Measurements from ENCODE around the gene GDAP1L1.

DNA sequence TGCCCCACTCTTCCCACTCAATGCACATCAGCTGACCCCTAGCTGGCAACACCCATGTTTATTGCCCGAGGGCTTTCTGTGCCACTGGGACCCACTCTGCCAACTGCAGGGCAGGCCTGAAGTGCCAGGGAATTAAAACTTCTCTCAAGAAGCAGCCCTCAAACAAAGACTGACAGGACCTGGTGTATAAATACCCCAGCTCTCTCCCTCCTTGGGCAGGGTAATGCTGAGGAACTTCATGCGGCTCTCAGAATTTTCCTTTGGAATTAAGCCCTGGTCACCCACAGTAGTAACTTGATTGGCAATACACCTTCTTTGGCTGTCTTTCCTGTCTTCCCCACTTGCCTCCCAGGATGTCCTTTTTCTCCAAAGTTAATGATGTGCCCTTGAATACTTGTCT, 5.3 kb upstream of the GDAP1L1 start:
- no peak for TF ChIP-seq POLR2AphosphoS5 (IDR thresholded peaks at IDR 0.05; ENCODE audit: insufficient read depth in 1 of 2, low read depth in 1 of 2)
- TF ChIP-seq, protein P1, sequence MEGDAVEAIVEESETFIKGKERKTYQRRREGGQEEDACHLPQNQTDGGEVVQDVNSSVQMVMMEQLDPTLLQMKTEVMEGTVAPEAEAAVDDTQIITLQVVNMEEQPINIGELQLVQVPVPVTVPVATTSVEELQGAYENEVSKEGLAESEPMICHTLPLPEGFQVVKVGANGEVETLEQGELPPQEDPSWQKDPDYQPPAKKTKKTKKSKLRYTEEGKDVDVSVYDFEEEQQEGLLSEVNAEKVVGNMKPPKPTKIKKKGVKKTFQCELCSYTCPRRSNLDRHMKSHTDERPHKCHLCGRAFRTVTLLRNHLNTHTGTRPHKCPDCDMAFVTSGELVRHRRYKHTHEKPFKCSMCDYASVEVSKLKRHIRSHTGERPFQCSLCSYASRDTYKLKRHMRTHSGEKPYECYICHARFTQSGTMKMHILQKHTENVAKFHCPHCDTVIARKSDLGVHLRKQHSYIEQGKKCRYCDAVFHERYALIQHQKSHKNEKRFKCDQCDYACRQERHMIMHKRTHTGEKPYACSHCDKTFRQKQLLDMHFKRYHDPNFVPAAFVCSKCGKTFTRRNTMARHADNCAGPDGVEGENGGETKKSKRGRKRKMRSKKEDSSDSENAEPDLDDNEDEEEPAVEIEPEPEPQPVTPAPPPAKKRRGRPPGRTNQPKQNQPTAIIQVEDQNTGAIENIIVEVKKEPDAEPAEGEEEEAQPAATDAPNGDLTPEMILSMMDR (IDR thresholded peaks at IDR 0.05): no peak

Data from vagina (tissue), 2 donors.